Activated CD4-positive, alpha-beta T cell treated with anti-CD3 and anti-CD28 coated beads, Interleukin-2, amount 50 U/mL, for 16 hours (primary cell): Measurements from ENCODE around the gene EPHA7.

ENCODE experiments used
- DNase-seq: peaks from one replicate; pipeline ENCODE4 v3.0.0-alpha.2; 2020

Gene EPHA7

GRCh38 chr6:93235775-93236174 is 183.6 kb downstream of the EPHA7 start:
- DNase-seq = no peak

GRCh38 chr6:93226822-93227221 is 192.5 kb downstream of the EPHA7 start:
- DNase-seq = no peak

- DNase-seq = no peak
Measured at GRCh38 chr6:93222071-93222851, 197.1 kb downstream of the EPHA7 start.

- no peak for DNase-seq
Measured at GRCh38 chr6:93219447-93219846, 199.9 kb downstream of the EPHA7 start.

GRCh38 chr6:93218096-93218495 is 201.3 kb downstream of the EPHA7 start:
- DNase-seq = no peak

- DNase-seq = no peak
Measured at GRCh38 chr6:93213028-93213427, 206.3 kb downstream of the EPHA7 start.

GRCh38 chr6:93210908-93211307 is 208.5 kb downstream of the EPHA7 start:
- DNase-seq = no peak

- no peak for DNase-seq
Measured at GRCh38 chr6:93209358-93209757, 210.0 kb downstream of the EPHA7 start.

- DNase-seq = no peak
Measured at GRCh38 chr6:93196406-93196970, 222.9 kb downstream of the EPHA7 start.

GRCh38 chr6:93194480-93194879 is 224.9 kb downstream of the EPHA7 start:
- no peak for DNase-seq

GRCh38 chr6:93193868-93194267 is 225.5 kb downstream of the EPHA7 start:
- DNase-seq = no peak
